ENCODE data around the gene TPK1. TPM values are rescaled to one million over a fixed set of nuclear protein-coding genes. Genes with fewer than 3 reads are reported as not detected.
"Not testable (repeated sequence)": the region's sequence is repeated elsewhere in the genome, so short reads cannot be mapped to it uniquely, and the experiment has no call there.

TPK1 gene
- total and polyA plus RNA-seq, 2 donors, result 5.7 to 10.7 TPM

DNA sequence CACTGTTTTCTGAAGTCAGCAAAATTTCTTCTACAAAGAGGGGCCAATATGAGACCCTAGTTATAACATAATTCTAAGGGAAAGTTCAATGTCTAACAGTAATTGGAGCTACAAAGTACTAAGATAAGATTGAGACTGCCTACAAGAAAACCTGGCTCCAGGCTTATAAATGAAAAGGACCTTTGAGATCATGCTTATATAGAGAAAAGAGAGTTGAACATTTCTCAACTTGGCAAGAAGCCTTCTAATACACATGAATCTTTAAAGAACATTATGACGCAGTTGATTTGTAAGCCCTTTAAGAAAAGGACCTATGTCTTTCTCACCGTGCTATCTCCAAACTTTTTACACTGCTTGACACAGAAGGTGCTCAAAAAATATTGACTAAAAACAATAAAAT lies 87.9 kb downstream of the TPK1 start:
- Histone ChIP-seq H3K36me3 (ENCODE audit: insufficient read depth) (no peaks in the 10 kb centered on the region), H3K4me3 (ENCODE audit: low read depth, low read length) (no peak overlapping the region), H3K4me1 (ENCODE audit: insufficient read depth) (no peaks in the 10 kb centered on the region), H3K27ac (ENCODE audit: low read depth) (no peak overlapping the region)
- WGBS, result 36% methylated on average over 2 of the region's 2 CpGs
- DNase-seq (ENCODE audit: extremely low spot score), result no peak

DNA sequence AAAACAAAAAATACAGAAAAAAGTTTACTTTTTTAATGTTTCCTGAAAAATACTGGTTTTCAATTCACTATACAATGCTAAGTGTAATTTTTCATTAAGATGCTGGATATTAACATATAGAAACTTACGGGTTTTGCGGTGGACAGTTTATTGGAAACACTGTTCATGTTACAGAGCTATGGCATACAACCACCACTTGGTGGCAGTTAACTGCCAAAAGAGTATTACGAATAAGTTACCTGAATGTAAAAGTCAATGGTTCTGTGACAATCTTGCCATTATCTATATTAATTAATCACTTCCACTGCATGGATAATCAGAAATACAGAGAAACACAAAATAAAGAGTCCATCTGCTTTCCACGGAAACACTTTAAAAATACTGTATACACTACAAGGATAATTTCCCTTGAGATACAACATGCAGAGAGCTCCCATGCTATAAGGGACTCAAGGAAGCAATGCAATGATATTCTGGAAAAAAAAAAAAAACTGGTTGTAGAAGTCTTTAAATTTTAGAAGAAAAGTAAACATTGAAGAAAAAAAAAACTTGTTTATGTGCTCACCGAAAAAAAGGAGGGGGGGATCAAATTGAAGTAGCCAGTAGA lies 97.0 kb downstream of the TPK1 start:
- H3K27ac ChIP-seq (ENCODE audit: low read depth), result no peak overlapping the region
- 35% methylated on average over 5 of the region's 5 CpGs for WGBS
- no peaks in the 10 kb centered on the region for H3K4me1 ChIP-seq (ENCODE audit: insufficient read depth)
- no peaks in the 10 kb centered on the region for H3K36me3 ChIP-seq (ENCODE audit: insufficient read depth)
- no peak for DNase-seq (ENCODE audit: extremely low spot score)
- no peak overlapping the region for H3K4me3 ChIP-seq (ENCODE audit: low read depth, low read length)

- H3K36me3 ChIP-seq (ENCODE audit: insufficient read depth), result no peaks in the 10 kb centered on the region
- no peaks in the 10 kb centered on the region for H3K4me1 ChIP-seq (ENCODE audit: insufficient read depth)
- DNase-seq (ENCODE audit: extremely low spot score), result no peak
- WGBS, result 42% methylated on average over 3 of the region's 3 CpGs
- H3K27ac ChIP-seq (ENCODE audit: low read depth), result no peak overlapping the region
- H3K4me3 ChIP-seq (ENCODE audit: low read depth, low read length), result no peak overlapping the region
Observed at GRCh38 chr7:144738146-144738545, 97.7 kb downstream of the TPK1 start.

DNA sequence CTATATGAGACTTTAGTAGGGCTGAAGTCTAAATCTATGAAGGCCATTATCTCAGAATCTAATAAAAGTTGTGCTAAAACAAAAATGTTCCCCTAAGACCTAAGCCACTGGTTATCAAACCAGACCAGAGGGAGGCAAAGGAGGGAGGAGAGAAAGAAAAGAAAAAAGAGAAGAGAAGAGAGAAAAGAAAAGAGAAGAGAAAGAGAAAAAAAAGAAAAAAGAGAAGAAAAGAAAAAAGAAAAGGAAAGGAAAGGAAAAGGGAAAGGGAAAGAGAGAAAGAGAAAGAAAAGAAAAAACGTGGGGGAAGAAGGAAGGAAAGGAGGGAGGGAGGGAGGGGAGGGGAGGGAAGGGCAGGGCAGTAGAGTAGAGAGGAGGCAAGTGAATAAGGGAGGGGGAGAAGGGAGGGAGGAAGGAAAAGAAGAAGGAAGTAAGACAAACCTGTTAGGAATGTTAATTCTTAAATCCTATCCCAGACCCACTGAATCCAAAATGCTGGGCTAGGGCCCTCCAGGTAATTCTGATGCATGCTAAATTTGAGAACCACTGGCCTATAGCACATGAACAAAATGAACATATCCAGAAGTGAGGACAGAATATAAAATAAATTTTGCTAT lies 98.9 kb downstream of the TPK1 start:
- no peaks in the 10 kb centered on the region for H3K4me1 ChIP-seq (ENCODE audit: insufficient read depth)
- 44% methylated on average over 1 of the region's 1 CpG for WGBS
- DNase-seq (ENCODE audit: extremely low spot score), result no peak
- no peak overlapping the region for H3K4me3 ChIP-seq (ENCODE audit: low read depth, low read length)
- no peak overlapping the region for H3K27ac ChIP-seq (ENCODE audit: low read depth)
- H3K36me3 ChIP-seq (ENCODE audit: insufficient read depth), result no peaks in the 10 kb centered on the region

DNA sequence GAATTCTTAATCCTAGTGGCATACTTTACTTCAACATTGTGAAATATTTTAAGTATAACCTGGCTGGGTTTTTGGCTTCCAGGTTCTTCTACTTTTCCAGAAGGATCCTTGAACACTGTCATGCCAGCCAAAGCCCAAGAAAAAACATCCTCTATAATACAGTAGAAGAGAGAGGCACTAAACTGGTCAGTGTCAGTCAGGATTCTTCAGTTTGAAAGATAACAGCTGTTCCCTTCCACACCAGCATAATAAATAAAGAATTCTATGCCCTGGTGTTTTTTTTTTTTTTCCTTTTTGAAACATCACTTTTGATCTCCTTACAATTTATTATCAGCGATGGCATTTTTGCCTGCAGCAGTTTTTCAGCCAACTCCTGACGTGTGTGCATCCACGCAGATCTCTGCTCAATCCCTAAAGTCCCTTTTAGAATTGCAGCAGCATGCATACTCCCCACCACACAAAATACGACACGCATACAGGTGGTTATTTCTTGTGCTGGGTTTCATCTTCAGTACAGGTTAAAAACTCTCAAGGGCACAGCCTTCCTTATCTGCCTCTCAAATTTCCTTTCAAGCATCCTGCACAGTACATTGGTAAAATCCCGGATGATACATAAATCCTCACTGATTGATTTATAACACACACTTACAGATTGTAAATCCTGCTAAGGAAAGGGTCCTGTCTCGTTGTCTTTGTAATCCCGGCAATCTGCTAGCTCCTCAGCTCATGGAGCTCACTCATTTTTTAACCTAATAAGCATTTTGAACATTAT lies 100.2 kb downstream of the TPK1 start:
- Histone ChIP-seq H3K36me3 (ENCODE audit: insufficient read depth) (peaks cover 2% of the 10 kb centered on the region), H3K27ac (ENCODE audit: low read depth) (no peak overlapping the region), H3K4me1 (ENCODE audit: insufficient read depth) (no peaks in the 10 kb centered on the region), H3K4me3 (ENCODE audit: low read depth, low read length) (no peak overlapping the region)
- 42% methylated on average over 8 of the region's 8 CpGs for WGBS
- no peak for DNase-seq (ENCODE audit: extremely low spot score)

DNA sequence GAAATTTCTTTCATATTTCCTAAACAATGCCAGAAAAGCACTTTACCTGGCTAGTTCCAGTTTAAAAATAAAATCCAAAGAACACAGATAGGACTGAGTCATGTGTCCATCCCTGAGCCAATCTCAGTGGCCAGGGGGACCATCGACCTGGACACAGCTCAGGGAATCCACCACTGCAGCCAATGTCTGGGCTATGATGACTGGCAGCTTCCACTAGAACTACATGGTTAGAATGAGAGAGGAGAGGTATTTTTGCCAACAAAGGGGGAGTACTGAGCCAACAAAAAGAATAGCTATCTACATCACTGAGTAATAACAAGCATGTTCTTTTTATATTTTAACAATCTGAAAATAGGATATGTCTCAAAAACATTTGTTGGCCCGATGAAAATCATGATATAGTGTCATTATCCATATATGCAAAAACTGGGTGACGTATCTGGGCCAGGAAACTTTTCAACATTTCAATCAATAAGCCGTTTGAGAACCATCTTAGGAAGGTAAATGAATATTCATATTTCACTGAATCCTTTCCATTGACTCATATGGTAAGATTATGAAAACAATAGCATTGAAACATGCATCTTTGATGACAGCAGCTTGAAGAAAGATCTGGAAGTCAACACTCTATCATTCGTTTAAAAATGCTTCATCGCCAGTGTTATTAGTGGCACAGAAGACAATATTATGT lies 104.0 kb downstream of the TPK1 start:
- 93% methylated on average over 6 of the region's 6 CpGs for WGBS
- Histone ChIP-seq H3K36me3 (ENCODE audit: insufficient read depth) (peaks cover 2% of the 10 kb centered on the region), H3K4me1 (ENCODE audit: insufficient read depth) (no peaks in the 10 kb centered on the region), H3K4me3 (ENCODE audit: low read depth, low read length) (no peak overlapping the region), H3K27ac (ENCODE audit: low read depth) (no peak overlapping the region)
- DNase-seq (ENCODE audit: extremely low spot score), result no peak

DNA sequence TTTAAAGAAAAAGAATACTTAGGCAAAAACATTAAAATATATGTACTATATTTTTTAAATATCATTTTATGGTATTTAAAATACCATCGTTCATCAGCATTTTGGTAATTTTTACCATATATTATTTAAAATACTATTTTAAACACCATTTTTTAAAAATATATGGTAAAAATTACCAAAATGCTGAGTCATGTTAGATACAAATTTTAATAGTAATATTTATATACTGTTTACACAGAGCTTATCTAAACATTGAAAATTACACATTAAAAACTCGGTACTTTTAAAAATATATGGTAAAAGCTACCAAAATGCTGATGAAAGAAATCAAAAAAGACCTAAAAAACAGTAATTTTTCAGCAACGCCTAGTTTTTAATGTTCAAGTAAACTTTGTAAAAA lies 105.6 kb downstream of the TPK1 start:
- H3K27ac ChIP-seq (ENCODE audit: low read depth), result no peak overlapping the region
- 81% methylated on average over 3 of the region's 3 CpGs for WGBS
- no peak overlapping the region for H3K4me3 ChIP-seq (ENCODE audit: low read depth, low read length)
- no peaks in the 10 kb centered on the region for H3K4me1 ChIP-seq (ENCODE audit: insufficient read depth)
- peaks cover 2% of the 10 kb centered on the region for H3K36me3 ChIP-seq (ENCODE audit: insufficient read depth)
- DNase-seq (ENCODE audit: extremely low spot score), result no peak

DNA sequence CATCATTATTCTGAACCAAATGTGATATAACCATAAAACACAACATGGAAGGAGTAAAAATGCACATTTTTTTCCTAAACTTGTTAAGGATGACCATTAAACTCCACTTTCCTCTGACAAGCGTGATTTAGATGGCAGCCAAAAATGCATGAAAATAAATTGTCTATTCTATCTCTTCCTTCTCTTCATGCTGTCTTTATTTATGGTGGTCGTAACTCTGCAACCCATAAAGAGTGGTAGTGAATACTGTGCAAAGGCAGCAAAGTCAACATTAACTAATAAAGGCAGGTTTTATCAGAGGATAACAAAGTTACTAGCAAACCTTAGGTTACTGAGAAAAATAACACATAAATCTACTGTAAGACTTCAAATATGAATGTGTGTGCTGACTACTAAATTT lies 106.6 kb downstream of the TPK1 start:
- H3K4me1 ChIP-seq (ENCODE audit: insufficient read depth), result no peaks in the 10 kb centered on the region
- DNase-seq (ENCODE audit: extremely low spot score), result no peak
- H3K4me3 ChIP-seq (ENCODE audit: low read depth, low read length), result no peak overlapping the region
- peaks cover 2% of the 10 kb centered on the region for H3K36me3 ChIP-seq (ENCODE audit: insufficient read depth)
- WGBS, result 47% methylated on average over 2 of the region's 2 CpGs
- no peak overlapping the region for H3K27ac ChIP-seq (ENCODE audit: low read depth)

DNA sequence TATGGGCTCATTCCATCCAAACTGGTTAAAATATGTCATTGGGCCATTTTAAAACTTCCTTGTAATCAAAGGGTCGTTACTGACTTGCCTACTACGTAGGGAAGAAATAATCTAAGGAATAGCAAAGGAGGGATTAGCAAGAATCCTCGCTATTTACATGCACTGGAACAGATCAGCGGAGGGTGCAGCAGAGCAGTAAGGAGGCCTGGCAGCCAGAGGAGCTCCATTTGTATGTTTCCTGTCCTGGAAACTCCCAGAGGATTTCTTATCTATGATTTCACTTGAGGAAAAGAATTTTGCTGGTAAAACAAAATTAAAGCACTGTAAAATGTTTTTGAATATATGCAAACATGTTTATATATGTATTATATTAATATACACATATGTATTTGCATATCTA lies 107.3 kb downstream of the TPK1 start:
- Histone ChIP-seq H3K27ac (ENCODE audit: low read depth) (no peak overlapping the region), H3K4me3 (ENCODE audit: low read depth, low read length) (no peak overlapping the region), H3K4me1 (ENCODE audit: insufficient read depth) (no peaks in the 10 kb centered on the region), H3K36me3 (ENCODE audit: insufficient read depth) (peaks cover 2% of the 10 kb centered on the region)
- 33% methylated on average over 4 of the region's 4 CpGs for WGBS
- no peak for DNase-seq (ENCODE audit: extremely low spot score)

- H3K4me1 ChIP-seq (ENCODE audit: insufficient read depth); H3K36me3 ChIP-seq (ENCODE audit: insufficient read depth); DNase-seq (ENCODE audit: extremely low spot score); H3K4me3 ChIP-seq (ENCODE audit: low read depth, low read length); H3K27ac ChIP-seq (ENCODE audit: low read depth): not testable (repeated sequence)
- WGBS, result 91% methylated on average over 12 of the region's 12 CpGs
Observed at GRCh38 chr7:144726840-144727239, 109.0 kb downstream of the TPK1 start.

DNA sequence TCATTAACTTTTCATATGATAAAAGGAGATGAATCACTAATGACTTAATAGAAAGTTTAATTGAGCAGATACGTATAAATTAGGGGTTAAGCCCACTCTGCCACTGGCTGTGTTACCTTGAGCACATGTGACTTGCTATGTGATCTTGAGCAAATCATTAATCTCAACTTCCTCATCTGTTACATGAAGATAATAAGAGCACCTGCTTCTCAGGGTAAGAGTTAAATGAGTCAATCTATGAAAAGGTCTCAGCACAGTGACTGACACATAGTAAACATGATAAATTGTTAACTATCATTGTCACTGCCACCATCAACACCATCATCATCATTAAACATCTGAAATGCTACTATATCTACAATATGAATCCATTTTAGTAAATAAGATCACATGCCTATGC lies 110.8 kb downstream of the TPK1 start:
- no peak for DNase-seq (ENCODE audit: extremely low spot score)
- Histone ChIP-seq H3K4me1 (ENCODE audit: insufficient read depth) (no peaks in the 10 kb centered on the region), H3K36me3 (ENCODE audit: insufficient read depth) (no peaks in the 10 kb centered on the region), H3K4me3 (ENCODE audit: low read depth, low read length) (no peak overlapping the region), H3K27ac (ENCODE audit: low read depth) (no peak overlapping the region)
- 91% methylated on average over 1 of the region's 1 CpG for WGBS

DNA sequence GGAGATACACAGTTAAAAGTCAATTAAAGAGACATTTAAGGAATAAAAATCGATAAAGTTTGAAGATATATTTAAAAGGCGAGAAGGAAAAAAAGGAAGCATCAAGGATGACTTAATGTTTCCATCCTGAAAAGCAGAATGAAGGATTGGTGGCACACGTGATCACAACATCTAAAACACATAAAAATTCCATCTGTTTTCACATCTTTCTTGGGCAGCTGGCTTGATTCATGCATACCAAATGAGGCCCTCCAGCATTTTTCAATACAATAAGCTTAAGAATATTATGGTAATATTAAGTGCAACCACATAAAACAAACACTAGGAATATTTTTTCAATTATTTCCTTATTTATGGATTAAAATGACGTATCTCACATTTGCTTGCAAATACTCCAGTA lies 112.6 kb downstream of the TPK1 start:
- 76% methylated on average over 4 of the region's 4 CpGs for WGBS
- DNase-seq (ENCODE audit: extremely low spot score), result no peak
- Histone ChIP-seq H3K4me1 (ENCODE audit: insufficient read depth) (no peaks in the 10 kb centered on the region), H3K36me3 (ENCODE audit: insufficient read depth) (no peaks in the 10 kb centered on the region), H3K4me3 (ENCODE audit: low read depth, low read length) (no peak overlapping the region), H3K27ac (ENCODE audit: low read depth) (no peak overlapping the region)

DNA sequence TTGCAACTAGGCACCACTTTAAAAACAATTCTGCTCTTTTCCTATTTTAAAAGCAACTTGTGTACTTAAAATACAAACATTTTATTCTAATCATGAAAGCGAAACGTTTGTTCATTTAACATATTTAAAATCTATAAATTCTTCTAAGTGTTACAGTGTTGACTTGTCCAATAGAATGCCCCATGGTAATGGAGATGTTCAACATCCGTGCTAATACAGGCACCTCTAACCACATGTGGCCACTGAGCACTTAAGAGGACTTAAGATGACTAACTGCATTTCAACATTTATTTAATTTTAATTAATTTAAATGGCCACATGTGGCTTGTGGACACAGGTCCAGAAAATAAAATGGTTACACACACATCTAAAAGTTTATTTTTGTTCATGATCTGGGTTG lies 115.1 kb downstream of the TPK1 start:
- WGBS, result 92% methylated on average over 3 of the region's 3 CpGs
- Histone ChIP-seq H3K4me3 (ENCODE audit: low read depth, low read length) (no peak overlapping the region), H3K27ac (ENCODE audit: low read depth) (no peak overlapping the region), H3K4me1 (ENCODE audit: insufficient read depth) (no peaks in the 10 kb centered on the region), H3K36me3 (ENCODE audit: insufficient read depth) (no peaks in the 10 kb centered on the region)
- no peak for DNase-seq (ENCODE audit: extremely low spot score)

- H3K4me3 ChIP-seq (ENCODE audit: low read depth, low read length), result no peak overlapping the region
- no peak overlapping the region for H3K27ac ChIP-seq (ENCODE audit: low read depth)
- H3K36me3 ChIP-seq (ENCODE audit: insufficient read depth), result no peaks in the 10 kb centered on the region
- no peak for DNase-seq (ENCODE audit: extremely low spot score)
- no peaks in the 10 kb centered on the region for H3K4me1 ChIP-seq (ENCODE audit: insufficient read depth)
- 81% methylated on average over 6 of the region's 6 CpGs for WGBS
Observed at GRCh38 chr7:144720149-144720548, 115.7 kb downstream of the TPK1 start.

All from urinary bladder (tissue), 4 donors.